ENCODE data around the gene ADIPOR1. TPM values are rescaled to one million over a fixed set of nuclear protein-coding genes. Genes with fewer than 3 reads are reported as not detected.
"Not testable (repeated sequence)": the region's sequence is repeated elsewhere in the genome, so short reads cannot be mapped to it uniquely, and the experiment has no call there.

Gene ADIPOR1
- total RNA-seq, 2 donors from 2014 or later, result 69.4 to 97.8 TPM

DNA sequence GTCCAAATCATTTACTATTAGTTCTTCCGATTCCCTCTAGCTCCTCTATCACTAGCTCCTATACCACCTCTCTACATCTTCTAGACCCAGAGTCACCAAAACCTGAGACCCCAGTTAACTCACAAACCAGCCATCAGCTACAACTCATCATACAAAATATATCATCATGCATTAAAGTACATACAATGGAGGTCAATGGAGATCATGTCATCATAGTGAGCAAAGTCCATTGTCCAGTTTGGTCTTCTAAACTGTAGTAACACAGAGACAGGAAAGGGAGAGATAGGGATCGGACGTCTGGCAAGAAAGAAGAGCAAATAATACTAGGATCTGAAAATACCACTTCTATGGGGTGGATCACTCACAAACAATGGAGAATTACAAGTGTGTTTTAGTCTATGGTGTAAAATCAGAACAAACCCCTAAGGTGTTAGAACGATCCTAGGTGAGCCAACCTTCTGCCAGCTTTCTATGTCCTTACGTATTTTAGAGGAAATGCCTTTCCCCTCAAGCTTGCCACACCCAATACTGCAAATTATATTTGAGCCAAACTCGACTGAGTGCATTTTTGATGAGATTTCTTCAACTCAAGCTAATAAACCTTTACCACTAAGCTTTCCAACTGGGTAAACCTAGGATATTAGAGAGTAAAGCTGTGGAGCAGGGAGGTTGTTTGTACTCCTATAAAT lies 3.9 kb downstream of the ADIPOR1 start:
- no peak for DNase-seq (ENCODE audit: low spot score in 2 of 2)
- no peak for ATAC-seq
- Mint-ChIP-seq H3K9me3 (no peaks in the 10 kb centered on the region), H3K36me3 (peaks cover 0 to 7% of the 10 kb centered on the region in 2 donors), H3K27ac (no peak overlapping the region)

- ATAC-seq (no peak), DNase-seq (ENCODE audit: low spot score in 2 of 2) (no peak)
- Mint-ChIP-seq H3K9me3 (no peaks in the 10 kb centered on the region), H3K36me3 (peaks cover 0 to 7% of the 10 kb centered on the region in 2 donors), H3K27ac (peak overlapping the region in 1 of 2 donors; percentile 87)
Observed at GRCh38 chr1:202953392-202953791, 4.7 kb downstream of the ADIPOR1 start.

- Mint-ChIP-seq H3K36me3 (peaks cover 0 to 7% of the 10 kb centered on the region in 2 donors), H3K27ac (peak overlapping the region in 1 of 2 donors; percentile 87), H3K9me3 (no peaks in the 10 kb centered on the region)
- ATAC-seq, result peak; percentile 67 to 79
- DNase-seq (ENCODE audit: low spot score in 2 of 2), result no peak
Observed at GRCh38 chr1:202952818-202953217, 5.3 kb downstream of the ADIPOR1 start.

DNA sequence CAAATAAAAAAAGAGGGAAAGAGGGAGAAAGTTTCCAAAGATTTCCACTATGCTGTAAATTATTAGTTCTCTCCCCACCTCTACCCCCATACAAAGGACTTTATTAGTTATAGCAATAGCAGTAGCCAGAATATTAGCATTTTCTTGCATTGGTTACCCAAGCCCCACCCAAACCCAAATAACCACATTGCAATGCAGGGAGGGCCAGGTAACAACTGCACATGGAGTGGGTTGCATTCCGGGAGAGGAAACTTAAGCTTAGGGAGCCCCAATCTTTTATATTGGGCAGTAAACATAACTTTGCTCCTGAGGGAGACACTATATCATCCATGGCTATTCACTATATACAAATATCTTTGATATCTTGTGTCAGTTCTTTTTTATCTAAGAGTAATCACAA lies 6.0 kb downstream of the ADIPOR1 start:
- H3K9me3 Mint-ChIP-seq, result no peaks in the 10 kb centered on the region
- DNase-seq (ENCODE audit: low spot score in 2 of 2), result no peak
- ATAC-seq, result no peak
- H3K36me3 Mint-ChIP-seq, result peaks cover 0 to 7% of the 10 kb centered on the region in 2 donors
- H3K27ac Mint-ChIP-seq, result no peak overlapping the region

DNA sequence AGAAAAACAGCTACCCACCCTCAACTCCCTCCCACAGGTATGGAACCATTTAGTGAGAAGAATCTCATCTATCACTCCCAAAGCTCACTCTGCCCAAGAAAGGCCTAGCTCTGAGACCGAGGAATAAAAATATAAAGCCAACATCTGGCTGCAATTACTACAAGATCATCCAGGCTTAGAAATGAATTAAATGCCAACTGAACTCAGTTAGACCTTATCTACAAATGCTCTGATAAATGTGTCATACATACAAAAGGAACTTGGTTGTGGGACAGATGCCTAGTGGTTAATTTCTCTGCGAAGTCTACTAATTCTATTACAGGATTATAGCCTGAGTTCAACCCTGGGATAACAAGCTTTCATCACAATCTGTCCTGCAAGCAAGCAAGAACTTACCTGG lies 6.7 kb downstream of the ADIPOR1 start:
- DNase-seq (ENCODE audit: low spot score in 2 of 2), result no peak
- Mint-ChIP-seq H3K9me3 (no peaks in the 10 kb centered on the region), H3K27ac (no peak overlapping the region), H3K36me3 (peaks cover 0 to 6% of the 10 kb centered on the region in 2 donors)
- ATAC-seq, result no peak

- ATAC-seq (no peak), DNase-seq (ENCODE audit: low spot score in 2 of 2) (no peak)
- H3K27ac Mint-ChIP-seq, result no peak overlapping the region
- H3K36me3 Mint-ChIP-seq, result no peaks in the 10 kb centered on the region
- H3K9me3 Mint-ChIP-seq, result no peaks in the 10 kb centered on the region
Observed at GRCh38 chr1:202945483-202945882, 12.6 kb downstream of the ADIPOR1 start.

DNA sequence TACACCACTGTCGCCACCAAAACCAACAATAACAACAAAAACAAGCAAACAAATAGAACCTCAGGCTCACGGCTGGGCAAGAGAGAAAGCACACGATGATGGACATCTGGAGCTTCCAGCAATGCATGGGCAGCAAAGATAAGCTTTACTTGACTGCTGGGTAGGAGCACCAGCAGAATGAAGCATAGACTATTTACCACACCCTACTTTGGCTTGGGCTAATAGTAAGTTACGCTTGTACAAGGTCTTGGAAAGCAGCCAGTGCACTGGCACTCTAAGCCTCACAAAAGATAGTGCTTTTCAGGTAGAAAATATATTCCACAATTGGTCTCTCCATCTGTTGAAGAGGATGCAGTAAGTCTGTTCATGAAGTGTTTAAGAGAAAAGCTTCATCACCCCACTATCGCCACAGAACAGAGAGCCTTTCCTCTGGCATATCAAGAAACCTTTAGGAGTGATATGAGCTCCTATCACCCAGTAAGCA lies 13.6 kb downstream of the ADIPOR1 start:
- no peak for ATAC-seq
- Mint-ChIP-seq H3K27ac (no peak overlapping the region), H3K9me3 (no peaks in the 10 kb centered on the region), H3K36me3 (no peaks in the 10 kb centered on the region)
- no peak for DNase-seq (ENCODE audit: low spot score in 2 of 2)

DNA sequence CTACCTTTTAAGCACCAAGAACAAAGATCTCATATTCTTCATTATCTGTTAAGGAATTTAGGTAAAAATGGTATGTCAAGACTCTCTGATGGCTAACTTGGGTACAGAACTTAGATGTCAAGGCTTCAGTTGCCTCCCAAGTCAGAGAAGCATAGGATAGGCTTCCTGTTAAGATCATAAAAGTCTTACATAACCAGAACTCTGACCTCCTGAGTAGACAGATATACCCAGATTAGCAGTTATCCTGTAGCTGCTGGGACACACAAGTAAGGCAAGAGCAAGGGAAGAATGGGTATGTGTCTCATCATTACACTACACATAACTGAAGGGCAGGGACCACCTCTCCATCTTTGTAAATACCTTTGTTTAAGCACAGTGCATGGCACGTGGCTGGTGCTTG lies 15.7 kb downstream of the ADIPOR1 start:
- no peaks in the 10 kb centered on the region for H3K36me3 Mint-ChIP-seq
- no peaks in the 10 kb centered on the region for H3K9me3 Mint-ChIP-seq
- no peak for ATAC-seq
- no peak for DNase-seq (ENCODE audit: low spot score in 2 of 2)
- no peak overlapping the region for H3K27ac Mint-ChIP-seq

- DNase-seq (ENCODE audit: low spot score in 2 of 2) (no peak), ATAC-seq (no peak)
- Mint-ChIP-seq H3K9me3 (no peaks in the 10 kb centered on the region), H3K27ac (no peak overlapping the region), H3K36me3 (no peaks in the 10 kb centered on the region)
Observed at GRCh38 chr1:202941372-202941771, 16.7 kb downstream of the ADIPOR1 start.

DNA sequence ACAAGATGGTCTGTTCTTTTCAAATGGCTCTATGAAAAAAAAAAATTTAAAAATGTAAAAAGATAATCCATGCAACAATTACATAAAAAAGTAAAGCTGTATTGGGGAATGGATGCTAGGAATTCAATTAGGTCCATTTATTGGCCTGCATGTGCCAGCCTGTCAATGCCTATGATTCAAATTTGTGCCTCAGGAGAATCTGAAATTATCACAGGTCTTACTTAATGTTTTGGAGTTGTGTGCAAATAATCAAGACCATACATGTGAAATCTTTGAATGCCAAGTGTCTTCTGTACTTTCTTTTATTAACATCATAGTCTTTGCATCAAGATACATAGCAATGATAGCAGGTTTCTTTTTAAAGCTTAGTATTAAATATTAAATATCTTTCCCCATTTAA lies 17.6 kb downstream of the ADIPOR1 start:
- H3K36me3 Mint-ChIP-seq, result no peaks in the 10 kb centered on the region
- no peak overlapping the region for H3K27ac Mint-ChIP-seq
- ATAC-seq (no peak), DNase-seq (ENCODE audit: low spot score in 2 of 2) (no peak)
- no peaks in the 10 kb centered on the region for H3K9me3 Mint-ChIP-seq

DNA sequence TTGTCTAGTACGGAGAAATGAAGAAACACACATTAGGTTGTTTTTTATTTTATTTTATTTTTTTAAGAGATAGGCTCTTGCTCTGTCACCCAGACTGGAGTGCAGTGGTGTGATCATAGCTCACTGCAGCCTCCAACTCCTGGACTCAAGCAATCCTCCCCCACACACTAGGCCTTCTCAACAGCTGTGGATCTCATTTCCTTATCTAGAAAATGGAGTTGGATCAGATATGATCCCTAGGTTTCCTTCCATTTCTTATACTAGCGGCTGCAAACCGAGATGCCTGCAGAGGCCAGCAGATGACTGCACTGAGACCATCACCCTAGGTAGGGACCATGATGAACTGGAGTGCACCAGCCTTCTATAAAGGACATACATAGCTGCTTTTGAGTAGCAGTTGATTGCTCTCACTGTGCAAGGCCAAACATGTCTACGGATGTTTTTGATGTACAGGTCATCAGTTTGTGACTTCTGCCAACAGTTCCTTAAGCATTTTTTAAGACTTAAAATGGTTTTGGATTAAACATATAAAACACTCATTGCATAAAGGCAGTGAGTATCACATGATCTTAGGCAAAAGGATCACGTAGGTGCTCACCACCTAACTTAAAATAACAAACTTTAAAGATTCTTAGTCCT lies 19.7 kb downstream of the ADIPOR1 start:
- no peak for ATAC-seq
- Mint-ChIP-seq H3K36me3 (no peaks in the 10 kb centered on the region), H3K9me3 (no peaks in the 10 kb centered on the region), H3K27ac (no peak overlapping the region)
- no peak for DNase-seq (ENCODE audit: low spot score in 2 of 2)

DNA sequence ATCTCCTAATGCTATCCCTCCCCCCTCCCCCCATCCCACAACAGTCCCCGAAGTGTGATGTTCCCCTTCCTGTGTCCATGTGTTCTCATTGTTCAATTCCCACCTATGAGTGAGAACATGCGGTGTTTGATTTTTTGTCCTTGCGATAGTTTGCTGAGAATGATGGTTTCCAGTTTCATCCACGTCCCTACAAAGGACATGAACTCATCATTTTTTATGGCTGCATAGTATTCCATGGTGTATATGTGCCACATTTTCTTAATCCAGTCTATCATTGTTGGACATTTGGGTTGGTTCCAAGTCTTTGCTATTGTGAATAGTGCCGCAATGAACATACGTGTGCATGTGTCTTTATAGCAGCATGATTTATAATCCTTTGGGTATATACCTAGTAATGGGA lies 21.7 kb downstream of the ADIPOR1 start:
- ATAC-seq; H3K9me3 Mint-ChIP-seq; H3K36me3 Mint-ChIP-seq; DNase-seq (ENCODE audit: low spot score in 2 of 2); H3K27ac Mint-ChIP-seq: not testable (repeated sequence)

DNA sequence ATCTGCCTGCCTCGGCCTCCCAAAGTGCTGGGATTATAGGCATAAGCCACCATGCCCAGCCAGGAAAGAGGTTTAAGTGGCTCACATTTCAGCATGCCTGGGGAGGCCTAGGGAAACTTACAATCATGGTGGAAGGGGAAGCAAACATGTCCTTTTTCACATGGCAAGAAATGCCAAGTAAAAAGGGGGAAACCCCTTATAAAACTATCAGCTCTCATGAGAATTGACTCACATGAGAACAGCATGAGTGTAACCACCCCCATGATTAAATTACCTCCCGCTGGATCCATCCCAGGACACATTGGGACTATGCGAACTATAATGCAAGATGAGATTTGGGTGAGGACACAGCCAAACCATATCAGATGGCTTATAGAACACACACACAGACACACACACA lies 22.3 kb downstream of the ADIPOR1 start:
- peak in 1 of 2 donors; percentile 13 for ATAC-seq
- H3K27ac Mint-ChIP-seq, result no peak overlapping the region
- H3K36me3 Mint-ChIP-seq, result no peaks in the 10 kb centered on the region
- no peaks in the 10 kb centered on the region for H3K9me3 Mint-ChIP-seq
- DNase-seq (ENCODE audit: low spot score in 2 of 2), result no peak

DNA sequence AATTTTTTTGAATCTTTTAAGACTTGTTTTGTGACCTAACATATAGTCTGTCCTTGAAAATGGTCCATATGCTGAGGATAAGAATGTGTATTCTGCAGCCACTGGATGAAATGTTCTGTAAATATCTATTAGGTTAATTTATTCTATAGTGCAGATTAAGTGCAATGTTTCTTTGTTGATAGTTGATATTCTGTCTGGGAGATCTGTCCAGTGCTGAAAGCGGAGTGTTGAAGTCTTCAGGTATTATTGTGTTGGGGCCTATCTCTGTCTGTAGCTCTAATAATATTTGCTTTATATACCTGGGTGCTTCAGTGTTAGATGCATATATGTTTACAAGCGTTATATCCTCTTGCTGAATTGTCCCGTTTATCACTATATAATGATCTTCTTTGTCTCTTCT lies 23.4 kb downstream of the ADIPOR1 start:
- Mint-ChIP-seq H3K9me3 (no peaks in the 10 kb centered on the region), H3K36me3 (no peaks in the 10 kb centered on the region), H3K27ac (no peak overlapping the region)
- ATAC-seq (no peak), DNase-seq (ENCODE audit: low spot score in 2 of 2) (no peak)

DNA sequence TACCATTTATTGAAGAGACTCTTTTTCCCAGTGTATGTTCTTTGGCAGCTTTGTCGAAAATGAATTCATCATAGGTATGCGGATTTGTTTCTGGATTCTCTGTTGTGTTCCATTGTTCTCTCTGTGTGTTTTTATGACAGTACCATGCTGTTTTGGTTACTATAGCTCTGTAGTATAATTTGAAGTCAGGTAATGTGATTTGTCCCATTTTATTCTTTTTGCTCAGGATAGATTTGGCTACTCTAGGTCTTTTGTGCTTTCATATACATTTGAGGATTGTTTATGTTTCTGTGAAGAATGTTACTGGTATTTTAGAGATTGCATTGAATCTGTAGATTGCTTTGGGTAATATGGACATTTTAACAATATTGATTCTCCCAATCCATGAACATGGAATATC lies 25.6 kb downstream of the ADIPOR1 start:
- no peak for ATAC-seq
- H3K27ac Mint-ChIP-seq, result no peak overlapping the region
- no peak for DNase-seq (ENCODE audit: low spot score in 2 of 2)
- H3K9me3 Mint-ChIP-seq, result no peaks in the 10 kb centered on the region
- no peaks in the 10 kb centered on the region for H3K36me3 Mint-ChIP-seq

DNA sequence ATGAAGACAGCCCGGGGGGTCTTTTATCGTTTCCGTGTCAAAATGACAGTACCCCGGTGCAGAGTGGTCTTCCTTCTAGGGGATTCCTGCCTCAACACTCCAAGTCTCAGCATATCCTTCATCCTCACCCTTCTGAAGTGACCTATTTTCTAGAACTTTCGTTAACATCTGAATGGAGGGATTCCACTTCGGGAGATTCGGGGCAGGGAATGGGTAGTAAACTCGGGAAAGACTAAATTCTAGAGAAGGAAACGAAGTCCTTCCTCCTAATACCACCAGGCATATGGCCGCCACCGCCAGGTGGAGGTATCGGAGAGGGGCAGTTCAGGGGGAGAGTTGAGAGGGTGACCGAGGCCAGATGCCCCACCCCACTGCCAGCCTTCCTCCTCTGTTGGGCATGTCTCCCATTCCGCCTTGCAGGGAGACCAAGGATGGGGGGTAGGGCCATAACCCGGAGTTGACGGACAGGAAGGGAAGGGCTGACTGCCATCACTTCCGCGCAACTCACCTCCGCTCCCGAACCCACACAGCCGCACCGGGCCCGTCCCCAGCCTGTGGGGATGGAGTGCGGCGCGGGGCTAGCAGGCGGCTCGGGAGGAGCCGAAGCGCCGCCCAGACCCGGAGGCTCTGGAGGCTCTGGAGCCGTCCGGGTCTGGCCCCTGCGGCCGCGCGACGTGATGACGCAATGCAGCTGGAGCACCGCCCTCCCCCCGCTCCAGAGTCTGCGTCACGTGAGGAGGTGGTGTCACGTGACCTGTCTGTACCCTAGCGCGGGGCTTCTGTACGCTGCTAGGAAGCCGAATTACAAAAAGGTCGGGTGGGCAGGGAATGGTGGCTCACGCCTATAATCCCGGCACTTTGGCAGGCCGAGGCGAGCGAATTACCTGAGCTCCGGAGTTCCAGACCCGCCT lies 31.3 kb downstream of the ADIPOR1 start, which contains the start of gene KLHL12:
KLHL12 (minus strand) TSS at position 654 of the 911 bp plus-strand sequence. CDS start 2,072 bp downstream, outside the sequence.
- H3K36me3 Mint-ChIP-seq, result peaks cover 8 to 26% of the 10 kb centered on the region in 2 donors
- H3K9me3 Mint-ChIP-seq, result no peaks in the 10 kb centered on the region
- DNase-seq (ENCODE audit: low spot score in 2 of 2) (peak; percentile 93 to 96), ATAC-seq (peak; percentile 97 to 98)
- H3K27ac Mint-ChIP-seq, result peak within 1 kb of the TSS; percentile 94 to 96

- Mint-ChIP-seq H3K9me3 (no peaks in the 10 kb centered on the region), H3K36me3 (peaks cover 8 to 26% of the 10 kb centered on the region in 2 donors), H3K27ac (no peak overlapping the region)
- no peak for ATAC-seq
- DNase-seq (ENCODE audit: low spot score in 2 of 2), result no peak
Observed at GRCh38 chr1:202923533-202923932, 34.6 kb downstream of the ADIPOR1 start.
